Measurements from ENCODE around the gene AGAP3.

AGAP3 gene

GRCh38 chr7:151173386-151174245, 87.3 kb downstream of the AGAP3 start:
- Histone ChIP-seq H4K20me1 (ENCODE audit: insufficient read depth, low read length) (peaks cover under 1% of the 10 kb centered on the region; the same call in 1 of the 2 replicates), H3K4me2 (ENCODE audit: low read length) (no peak overlapping the region), H3K79me2 (ENCODE audit: low read length) (no peaks in the 10 kb centered on the region), H3K9me3 (ENCODE audit: insufficient read depth, low read length) (no peaks in the 10 kb centered on the region), H3K36me3 (replicated peaks; ENCODE audit: low read depth, low read length) (no peaks in the 10 kb centered on the region), H2AFZ (ENCODE audit: low read depth, low read length) (no peak overlapping the region), H3K4me3 (ENCODE audit: low read length) (no peak overlapping the region), H3K4me1 (ENCODE audit: low read length) (peaks cover 7% of the 10 kb centered on the region), H3K27ac (ENCODE audit: low read length) (no peak overlapping the region), H3K9ac (ENCODE audit: low read length) (no peak overlapping the region), H3K27me3 (ENCODE audit: low read depth, low read length) (peaks cover 61% of the 10 kb centered on the region)
- no peak for TF ChIP-seq EZH2phosphoT487 (IDR thresholded peaks at IDR 0.05; ENCODE audit: low read depth)
- TF ChIP-seq CTCF (IDR thresholded peaks at IDR 0.05; ENCODE audit: low read depth, low read length): no peak

DNA sequence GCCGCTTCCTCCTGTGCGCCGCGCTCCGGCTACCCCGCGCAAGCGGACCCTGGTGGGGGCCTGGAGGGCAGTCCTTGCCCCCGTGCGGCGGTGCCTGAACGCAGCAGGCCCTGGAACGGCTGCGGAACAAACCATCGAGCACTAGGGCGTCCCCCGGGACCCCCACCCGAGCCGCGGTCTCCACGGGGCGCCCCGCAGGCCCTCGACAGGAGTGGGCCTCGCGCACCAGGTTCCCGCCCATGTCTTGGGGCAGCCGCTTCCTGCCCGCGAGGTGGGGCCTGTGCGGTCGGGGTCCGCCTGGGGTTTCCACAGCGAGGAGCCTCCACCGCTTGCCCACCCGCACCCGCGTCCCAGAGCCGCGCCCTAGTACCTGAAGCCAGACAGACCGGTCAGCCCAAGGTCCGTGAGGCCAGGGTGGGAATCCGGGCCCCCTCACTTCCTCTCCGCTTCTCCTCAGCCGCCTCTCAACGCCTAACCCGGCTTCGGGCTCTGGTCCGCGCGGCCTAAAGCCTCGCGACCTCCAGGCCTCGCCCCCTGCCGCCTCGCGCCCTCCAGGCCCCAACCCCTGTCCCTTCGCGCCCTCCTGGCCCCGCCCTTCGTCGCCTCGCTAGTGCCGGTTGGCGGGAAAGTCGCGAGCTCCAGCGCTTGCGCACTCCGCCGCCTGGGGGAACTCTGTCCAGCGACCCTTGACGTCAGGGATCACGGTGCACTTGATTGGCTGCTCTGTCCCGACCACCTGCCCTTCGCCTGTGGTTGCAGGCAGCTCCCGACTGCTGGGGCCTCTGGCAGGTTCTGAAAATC, 88.2 kb downstream of the AGAP3 start:
- Histone ChIP-seq H3K4me1 (ENCODE audit: low read length) (peaks cover 7% of the 10 kb centered on the region), H3K9ac (ENCODE audit: low read length) (no peak overlapping the region), H3K27ac (ENCODE audit: low read length) (no peak overlapping the region), H4K20me1 (ENCODE audit: insufficient read depth, low read length) (peaks cover 4% of the 10 kb centered on the region; the same call in 1 of the 2 replicates), H3K4me2 (ENCODE audit: low read length) (no peak overlapping the region), H3K79me2 (ENCODE audit: low read length) (no peaks in the 10 kb centered on the region), H3K9me3 (ENCODE audit: insufficient read depth, low read length) (no peaks in the 10 kb centered on the region), H2AFZ (ENCODE audit: low read depth, low read length) (no peak overlapping the region), H3K36me3 (replicated peaks; ENCODE audit: low read depth, low read length) (no peaks in the 10 kb centered on the region), H3K4me3 (ENCODE audit: low read length) (no peak overlapping the region), H3K27me3 (ENCODE audit: low read depth, low read length) (peaks cover 61% of the 10 kb centered on the region)
- TF ChIP-seq EZH2phosphoT487 (IDR thresholded peaks at IDR 0.05; ENCODE audit: low read depth) (no peak), CTCF (IDR thresholded peaks at IDR 0.05; ENCODE audit: low read depth, low read length) (no peak)

GRCh38 chr7:151175047-151175792, 88.9 kb downstream of the AGAP3 start:
- no peak overlapping the region for H2AFZ ChIP-seq (ENCODE audit: low read depth, low read length)

More at GRCh38 chr7:151175047-151175792, 88.9 kb downstream of the AGAP3 start:
- Histone ChIP-seq H3K4me2 (ENCODE audit: low read length) (no peak overlapping the region), H3K4me1 (ENCODE audit: low read length) (peaks cover 7% of the 10 kb centered on the region), H3K27me3 (ENCODE audit: low read depth, low read length) (peaks cover 61% of the 10 kb centered on the region), H3K9ac (ENCODE audit: low read length) (no peak overlapping the region), H3K36me3 (replicated peaks; ENCODE audit: low read depth, low read length) (no peaks in the 10 kb centered on the region), H3K4me3 (ENCODE audit: low read length) (no peak overlapping the region), H4K20me1 (ENCODE audit: insufficient read depth, low read length) (peaks cover 4% of the 10 kb centered on the region; the same call in 1 of the 2 replicates), H3K9me3 (ENCODE audit: insufficient read depth, low read length) (no peaks in the 10 kb centered on the region), H3K79me2 (ENCODE audit: low read length) (no peaks in the 10 kb centered on the region), H3K27ac (ENCODE audit: low read length) (no peak overlapping the region)
- TF ChIP-seq EZH2phosphoT487 (IDR thresholded peaks at IDR 0.05; ENCODE audit: low read depth): no peak
- TF ChIP-seq CTCF (IDR thresholded peaks at IDR 0.05; ENCODE audit: low read depth, low read length): no peak

All from OCI-LY3 (cell line).